Stimulated activated CD4-positive, alpha-beta T cell treated with anti-CD3 and anti-CD28 coated beads, Interleukin-4, amount 100 ng/mL, for 1 hour (primary cell): ENCODE data around the gene PLA2G4A.

Experiments
- DNase-seq: peaks from one replicate; pipeline ENCODE4 v3.0.0-alpha.2; 2020

PLA2G4A gene

GRCh38 chr1:186978596-186979556 lies 150.1 kb downstream of the PLA2G4A start:
- DNase-seq, result no peak

GRCh38 chr1:186980400-186980799 lies 151.7 kb downstream of the PLA2G4A start:
- DNase-seq, result no peak

GRCh38 chr1:186982116-186982515 lies 153.4 kb downstream of the PLA2G4A start:
- no peak for DNase-seq

GRCh38 chr1:186983327-186983726 lies 154.6 kb downstream of the PLA2G4A start:
- DNase-seq, result no peak

GRCh38 chr1:186984959-186985358 lies 156.2 kb downstream of the PLA2G4A start:
- no peak for DNase-seq

- DNase-seq, result no peak
These were observed 157.2 kb downstream of the PLA2G4A start for GRCh38 chr1:186985889-186986491.

DNA sequence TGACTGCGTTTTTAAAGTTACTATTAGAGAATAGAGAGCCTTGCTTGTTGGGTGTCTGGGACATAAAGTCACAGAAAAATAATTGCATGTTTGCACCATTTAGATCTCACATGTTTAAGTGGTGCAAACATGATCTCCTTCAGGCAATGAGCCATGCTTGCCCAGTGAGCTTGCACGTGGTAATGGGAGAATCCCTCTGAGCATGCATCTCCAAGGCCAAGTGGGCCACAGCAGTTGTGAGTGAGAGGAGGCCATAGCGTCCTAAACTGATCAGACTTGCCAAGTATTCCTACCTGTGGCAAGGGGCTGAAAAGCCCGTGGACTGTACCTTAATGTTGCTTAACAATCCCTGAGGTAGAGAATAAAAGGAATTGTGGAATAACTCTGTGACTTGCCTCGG lies 158.3 kb downstream of the PLA2G4A start:
- DNase-seq, result no peak

DNA sequence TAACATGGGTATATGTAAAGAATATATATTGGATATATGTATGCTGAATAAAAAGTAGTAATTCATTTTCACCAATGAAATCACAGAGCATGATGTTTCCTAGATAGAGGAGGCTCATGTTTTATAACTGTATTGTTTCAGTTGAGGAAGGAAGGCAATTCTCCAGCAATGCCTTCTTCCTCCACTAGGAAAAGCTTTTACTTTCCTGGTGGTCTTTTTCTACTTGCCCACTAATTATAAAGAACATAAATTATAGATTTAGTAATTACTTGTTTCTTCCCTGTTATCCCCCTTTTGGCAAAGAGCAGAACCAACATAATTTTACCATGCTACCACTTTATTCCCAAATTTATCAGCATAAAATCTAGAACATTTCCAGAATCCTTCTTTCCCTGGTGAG lies 159.0 kb downstream of the PLA2G4A start:
- no peak for DNase-seq

DNA sequence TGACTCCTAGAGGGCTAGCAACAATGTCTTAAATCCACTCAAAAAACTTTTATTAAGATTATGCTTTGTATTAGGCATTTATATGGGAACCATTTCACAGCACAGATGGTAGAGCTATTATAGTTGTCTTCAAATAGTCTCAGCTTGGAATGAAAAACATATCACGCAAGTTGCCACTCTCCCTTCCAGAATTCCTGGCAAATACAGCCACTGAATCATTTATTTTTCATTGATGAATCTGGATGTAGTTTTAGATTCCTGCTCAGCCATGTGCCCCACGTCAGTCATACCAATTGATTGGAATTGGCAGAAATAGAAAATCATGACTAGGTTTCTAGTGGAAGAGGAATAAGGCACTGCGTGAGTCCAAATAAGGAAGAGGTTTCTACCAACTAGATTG lies 165.2 kb downstream of the PLA2G4A start:
- no peak for DNase-seq

DNA sequence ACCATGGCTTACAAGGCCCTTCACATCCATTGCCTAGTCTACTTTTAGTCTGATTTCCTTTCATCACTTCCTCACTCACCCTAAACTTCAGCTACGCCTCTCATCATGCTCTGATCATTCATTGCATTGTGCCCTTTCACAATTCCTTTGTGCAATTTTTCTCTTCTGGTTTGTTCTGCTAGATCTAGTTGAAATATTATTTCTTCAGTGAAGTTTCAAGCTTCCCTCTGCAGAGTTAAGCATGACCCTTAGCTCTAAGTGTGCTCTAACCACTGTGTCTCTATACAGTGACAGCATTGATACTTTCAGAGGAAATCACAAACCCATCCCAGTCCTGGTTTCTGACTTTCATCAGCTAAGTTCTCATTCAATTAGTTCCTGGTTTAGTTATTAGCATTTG lies 166.1 kb downstream of the PLA2G4A start:
- DNase-seq, result no peak

- no peak for DNase-seq
These were observed 168.1 kb downstream of the PLA2G4A start for GRCh38 chr1:186996816-186997215.

GRCh38 chr1:186997877-186998276 lies 169.1 kb downstream of the PLA2G4A start:
- no peak for DNase-seq

- DNase-seq, result no peak
These were observed 170.8 kb downstream of the PLA2G4A start for GRCh38 chr1:186999506-186999905.

DNA sequence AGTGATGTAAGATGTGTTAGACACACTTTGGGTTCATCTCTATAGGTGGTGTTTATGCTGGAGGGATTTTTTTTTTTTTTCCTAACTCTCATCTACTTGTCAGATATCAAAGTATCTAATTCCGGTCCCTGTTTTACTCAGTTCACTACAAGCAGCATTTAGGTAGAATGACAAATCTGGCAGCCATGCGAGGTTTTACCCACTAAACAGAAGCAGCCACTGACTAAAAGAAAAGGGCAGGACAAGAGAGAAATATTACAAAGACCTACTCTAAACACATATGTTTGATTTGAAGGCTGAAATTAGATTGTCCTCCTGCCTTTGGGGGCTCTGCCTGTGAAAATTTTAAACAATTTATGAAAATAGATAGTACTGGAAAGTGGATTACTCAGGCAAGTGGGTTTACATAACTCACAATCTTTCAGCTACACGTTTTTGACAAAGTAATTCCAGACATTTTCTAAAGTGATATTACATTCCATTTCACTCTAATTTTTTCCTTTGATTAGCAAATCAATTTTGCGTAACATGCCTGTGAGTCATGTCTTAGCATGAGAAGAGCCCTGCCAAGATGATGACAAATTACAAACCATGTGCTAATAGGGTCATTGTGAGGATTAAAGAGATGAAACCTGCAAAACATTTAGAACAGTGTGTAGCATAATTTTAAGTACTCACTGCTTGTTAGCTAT lies 172.6 kb downstream of the PLA2G4A start:
- no peak for DNase-seq

DNA sequence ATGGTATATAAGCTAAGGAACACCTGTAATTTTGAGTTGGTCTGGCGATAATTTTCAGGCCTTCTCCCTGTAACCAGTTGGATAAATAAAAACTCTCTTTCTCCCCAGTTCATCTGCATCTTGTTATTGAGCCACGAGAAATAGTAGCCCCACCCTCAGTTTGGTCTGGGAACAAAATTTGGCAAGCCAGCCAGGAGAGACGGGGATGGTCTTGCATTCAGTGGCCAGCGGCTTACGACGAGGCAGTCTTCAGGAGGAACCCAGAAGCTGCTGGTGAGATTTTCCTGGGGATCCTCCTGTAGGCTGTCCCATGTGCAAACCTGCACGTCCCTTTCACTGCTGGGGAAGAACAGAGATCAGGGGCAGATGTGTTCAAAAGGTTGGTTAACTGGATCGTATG lies 174.6 kb downstream of the PLA2G4A start:
- no peak for DNase-seq

DNA sequence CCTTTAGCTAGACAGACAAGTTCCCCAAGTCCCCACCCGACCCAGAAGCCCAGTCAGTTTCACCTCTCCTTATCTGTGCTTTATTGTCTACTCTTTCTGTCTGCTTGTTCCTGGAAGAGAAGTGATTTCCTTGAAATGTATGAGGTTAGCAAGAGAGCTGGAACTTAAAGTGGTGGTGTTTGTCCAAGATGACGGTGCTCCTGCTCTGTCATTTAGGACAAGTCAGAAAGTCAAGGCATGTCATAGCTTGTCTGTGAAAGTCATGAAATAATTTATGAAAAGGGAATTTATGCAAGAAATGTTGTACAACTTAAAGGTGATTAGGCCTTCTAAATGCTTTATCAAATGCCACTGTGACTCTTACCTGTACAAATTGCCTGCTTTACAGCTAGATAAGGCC lies 178.1 kb downstream of the PLA2G4A start:
- no peak for DNase-seq

GRCh38 chr1:187009320-187009719 lies 180.6 kb downstream of the PLA2G4A start:
- DNase-seq, result no peak

DNA sequence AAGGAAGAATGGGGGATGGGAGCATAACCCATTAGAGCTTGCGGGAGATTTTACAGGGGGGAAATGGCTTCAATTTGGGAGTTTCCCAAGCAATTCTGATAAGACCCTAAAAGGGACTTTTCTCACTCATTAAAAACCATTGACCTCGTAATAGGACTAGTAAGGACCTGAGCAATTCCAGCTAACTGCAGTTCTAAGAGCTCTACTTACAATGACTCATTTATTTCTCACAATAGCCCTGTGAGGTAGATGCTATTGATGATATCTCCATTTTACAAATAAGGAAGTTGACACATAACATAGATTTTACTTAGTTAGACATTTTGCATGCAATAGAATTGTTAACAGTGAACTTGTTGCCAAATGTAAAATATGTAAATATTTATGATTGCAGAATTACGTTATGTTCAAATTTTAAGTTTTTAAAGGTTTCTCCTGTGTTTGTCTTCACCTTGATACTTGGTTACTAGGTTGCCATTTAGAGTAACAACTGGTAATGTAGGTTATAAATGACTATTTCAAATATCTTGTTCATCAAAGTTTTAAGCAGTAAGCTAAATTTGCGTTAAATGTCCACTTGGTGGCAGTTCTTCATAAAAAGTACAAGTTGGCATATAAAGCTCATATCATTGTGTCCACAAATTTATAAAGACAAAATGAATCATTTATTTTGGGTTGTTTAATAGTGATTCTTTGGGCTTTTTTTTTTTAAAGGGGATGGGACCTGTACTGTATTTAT lies 182.0 kb downstream of the PLA2G4A start:
- no peak for DNase-seq

DNA sequence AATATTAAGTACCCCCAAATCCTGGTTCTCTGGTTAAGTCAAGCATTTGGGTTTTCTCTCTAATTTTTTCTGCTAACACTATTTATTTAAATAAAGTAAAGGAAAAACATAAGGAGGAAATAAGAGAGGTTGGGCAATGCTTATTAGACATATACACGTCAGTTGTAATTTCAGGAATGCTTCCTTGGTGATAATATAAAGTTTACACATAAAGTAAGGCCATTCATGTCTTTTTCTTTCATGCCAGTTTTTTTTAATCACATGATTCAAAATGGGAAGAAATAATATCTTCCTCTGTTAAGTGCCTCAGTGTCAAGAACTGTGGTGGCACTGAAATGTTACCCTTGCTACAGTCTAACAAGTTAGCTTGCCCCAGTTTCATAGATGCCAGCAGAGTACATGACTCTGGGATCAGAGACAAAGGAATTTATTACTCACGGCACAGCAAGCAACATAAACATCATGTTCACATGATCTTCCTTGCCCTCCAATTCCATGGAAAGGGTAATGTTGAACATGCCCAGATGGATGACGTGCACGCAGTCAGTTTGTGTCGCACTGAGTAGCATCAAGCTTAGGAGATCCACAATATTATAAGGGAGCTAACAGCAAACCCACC lies 184.9 kb downstream of the PLA2G4A start:
- DNase-seq, result no peak

GRCh38 chr1:187018291-187018690 lies 189.5 kb downstream of the PLA2G4A start:
- DNase-seq, result no peak

- DNase-seq, result no peak
These were observed 198.5 kb downstream of the PLA2G4A start for GRCh38 chr1:187027253-187027652.

DNA sequence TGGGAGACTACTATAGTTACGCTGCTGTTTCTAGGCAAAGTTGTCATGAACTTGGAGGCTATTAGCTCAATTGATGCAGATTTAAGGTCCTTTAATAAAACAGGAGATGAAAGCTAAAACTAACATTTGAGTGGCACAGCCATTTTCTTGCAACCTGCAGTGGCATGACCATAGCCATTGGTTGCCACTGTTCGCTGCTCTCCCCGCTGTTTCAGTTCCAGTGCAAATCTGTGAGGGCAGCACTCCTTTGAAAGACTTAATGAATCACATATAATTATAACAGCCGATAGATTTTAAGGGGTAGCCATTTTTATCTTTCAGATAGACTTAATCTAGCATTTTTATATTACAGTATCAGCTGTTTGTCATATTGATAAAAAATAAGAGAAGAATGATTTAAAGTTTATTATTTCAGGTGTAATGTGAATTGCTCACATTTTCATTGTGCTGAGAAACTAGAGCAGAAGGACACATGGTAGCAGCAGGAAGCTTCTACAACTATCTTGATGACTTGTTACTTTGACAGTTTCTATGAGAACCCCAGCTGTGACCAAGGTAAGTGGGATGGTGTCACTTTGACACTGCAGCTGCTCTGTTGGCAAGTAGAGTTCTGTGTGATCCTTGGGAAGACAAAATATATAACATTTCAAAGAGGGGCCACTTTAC lies 203.7 kb downstream of the PLA2G4A start:
- DNase-seq, result no peak
